SIG-M5 (cell line): ENCODE measurements around the gene FAM200A.
"Not testable (repeated sequence)": the region's sequence is repeated elsewhere in the genome, so short reads cannot be mapped to it uniquely, and the experiment has no call there.

Experiments used
- DNase-seq: peaks from one replicate; lab custom pipeline; 2025; lab: John Stamatoyannopoulos, UW

Gene FAM200A

GRCh38 chr7:99559175-99559915 is 7.4 kb upstream of the FAM200A start:
- DNase-seq: no peak

- peak; percentile 41 for DNase-seq
These were observed 6.6 kb upstream of the FAM200A start, which contains the start of gene ZNF655 for GRCh38 chr7:99558306-99559174. TSS of gene ZNF655 (plus strand) at chr7:99558642. CDS start at chr7:99560560, 1,918 bp downstream.

GRCh38 chr7:99557940-99558305 is 6.0 kb upstream of the FAM200A start:
- no peak for DNase-seq

GRCh38 chr7:99557196-99557607 is 5.3 kb upstream of the FAM200A start:
- no peak for DNase-seq

GRCh38 chr7:99554939-99555338 is 3.0 kb upstream of the FAM200A start:
- DNase-seq: no peak

GRCh38 chr7:99553039-99553438 is 1.1 kb upstream of the FAM200A start:
- no peak for DNase-seq

GRCh38 chr7:99551334-99551733 is 580 bp downstream of the FAM200A start:
- no peak for DNase-seq

- not testable (repeated sequence) for DNase-seq
These were observed 2.4 kb downstream of the FAM200A start for GRCh38 chr7:99549545-99549944.

GRCh38 chr7:99545308-99545707 is 6.6 kb downstream of the FAM200A start:
- DNase-seq: not testable (repeated sequence)

- DNase-seq: no peak
These were observed 8.0 kb downstream of the FAM200A start for GRCh38 chr7:99543916-99544315.

GRCh38 chr7:99543081-99543671 is 8.7 kb downstream of the FAM200A start:
- DNase-seq: no peak

- DNase-seq: no peak
These were observed 10.7 kb downstream of the FAM200A start for GRCh38 chr7:99541212-99541611.

GRCh38 chr7:99540542-99540941 is 11.4 kb downstream of the FAM200A start:
- no peak for DNase-seq

- DNase-seq: no peak
These were observed 12.6 kb downstream of the FAM200A start for GRCh38 chr7:99539213-99539811.

- no peak for DNase-seq
These were observed 16.2 kb downstream of the FAM200A start for GRCh38 chr7:99535667-99536066.

- no peak for DNase-seq
These were observed 20.6 kb downstream of the FAM200A start for GRCh38 chr7:99531354-99531765.

- no peak for DNase-seq
These were observed 26.0 kb downstream of the FAM200A start for GRCh38 chr7:99525713-99526440.

- DNase-seq: no peak
These were observed 30.5 kb downstream of the FAM200A start for GRCh38 chr7:99521399-99521798.

- DNase-seq: no peak
These were observed 37.9 kb downstream of the FAM200A start for GRCh38 chr7:99514050-99514449.

- DNase-seq: no peak
These were observed 46.6 kb downstream of the FAM200A start for GRCh38 chr7:99505324-99505662.

GRCh38 chr7:99504603-99505323 is 47.2 kb downstream of the FAM200A start, which contains the start of gene ZKSCAN5:
TSS of gene ZKSCAN5 (plus strand) at chr7:99504662. CDS start at chr7:99506045, 1,383 bp downstream.
- peak; percentile 43 for DNase-seq
